GM21717 (cell line): Measurements from ENCODE around the gene GPR176.

ENCODE experiments used
- ATAC-seq: cut with Tn5 transposase; IDR thresholded peaks from one replicate; pipeline ENCODE4 v1.9.1; 2021; ENCODE audit warnings: mild to moderate bottlenecking, moderate library complexity; ENCODE audit not compliant: unreplicated experiment

GPR176 gene, protein sequence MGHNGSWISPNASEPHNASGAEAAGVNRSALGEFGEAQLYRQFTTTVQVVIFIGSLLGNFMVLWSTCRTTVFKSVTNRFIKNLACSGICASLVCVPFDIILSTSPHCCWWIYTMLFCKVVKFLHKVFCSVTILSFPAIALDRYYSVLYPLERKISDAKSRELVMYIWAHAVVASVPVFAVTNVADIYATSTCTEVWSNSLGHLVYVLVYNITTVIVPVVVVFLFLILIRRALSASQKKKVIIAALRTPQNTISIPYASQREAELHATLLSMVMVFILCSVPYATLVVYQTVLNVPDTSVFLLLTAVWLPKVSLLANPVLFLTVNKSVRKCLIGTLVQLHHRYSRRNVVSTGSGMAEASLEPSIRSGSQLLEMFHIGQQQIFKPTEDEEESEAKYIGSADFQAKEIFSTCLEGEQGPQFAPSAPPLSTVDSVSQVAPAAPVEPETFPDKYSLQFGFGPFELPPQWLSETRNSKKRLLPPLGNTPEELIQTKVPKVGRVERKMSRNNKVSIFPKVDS

GRCh38 chr15:39919748-39920509 lies at the start of gene GPR176:
GPR176 (minus strand) TSS chr15:39920266; CDS start chr15:39920026, 240 bp downstream.
- ATAC-seq = no peak

DNA sequence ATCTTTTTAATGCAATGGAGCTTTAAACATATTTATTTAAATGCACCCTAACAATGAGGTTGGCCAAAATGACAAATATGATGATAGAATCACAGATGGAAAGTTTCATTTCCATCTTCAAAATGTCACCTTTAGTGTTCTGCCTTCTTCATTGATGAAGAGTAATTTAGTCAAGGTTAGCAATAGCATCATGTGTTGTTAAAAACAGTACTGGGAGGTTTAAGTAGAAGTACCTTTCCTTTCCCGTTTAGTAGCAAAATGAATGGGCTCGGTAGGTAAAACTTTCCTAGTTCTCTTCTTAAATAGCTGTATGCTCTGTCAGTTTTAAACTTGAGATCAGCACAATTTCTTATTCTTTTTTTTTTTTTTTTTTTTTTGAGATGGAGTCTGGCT lies 48.9 kb upstream of the GPR176 start:
- no peak for ATAC-seq

GRCh38 chr15:39968273-39969001 lies 48.4 kb upstream of the GPR176 start:
- ATAC-seq = no peak

GRCh38 chr15:39966521-39966920 lies 46.5 kb upstream of the GPR176 start:
- ATAC-seq = no peak

DNA sequence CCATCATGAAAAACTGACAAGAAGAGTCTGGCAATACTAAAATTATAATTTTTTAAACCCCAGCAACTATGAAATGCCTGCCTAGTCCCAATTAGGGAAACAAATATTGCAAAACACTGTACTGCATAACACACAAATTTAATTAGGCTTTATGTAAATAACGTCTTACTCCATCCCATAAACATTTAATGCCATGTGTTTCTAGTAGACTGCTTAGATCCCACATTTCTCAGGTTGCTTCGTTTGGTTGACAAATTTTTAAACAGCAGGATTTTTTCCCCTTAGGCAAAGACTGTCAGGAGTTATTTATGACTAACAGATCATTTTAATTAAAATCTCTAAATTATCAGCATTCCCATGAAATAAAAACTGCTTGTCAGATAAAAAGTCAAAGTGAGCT lies 43.7 kb upstream of the GPR176 start:
- ATAC-seq = no peak

- ATAC-seq = no peak
Measured at GRCh38 chr15:39961051-39961450, 41.0 kb upstream of the GPR176 start.

DNA sequence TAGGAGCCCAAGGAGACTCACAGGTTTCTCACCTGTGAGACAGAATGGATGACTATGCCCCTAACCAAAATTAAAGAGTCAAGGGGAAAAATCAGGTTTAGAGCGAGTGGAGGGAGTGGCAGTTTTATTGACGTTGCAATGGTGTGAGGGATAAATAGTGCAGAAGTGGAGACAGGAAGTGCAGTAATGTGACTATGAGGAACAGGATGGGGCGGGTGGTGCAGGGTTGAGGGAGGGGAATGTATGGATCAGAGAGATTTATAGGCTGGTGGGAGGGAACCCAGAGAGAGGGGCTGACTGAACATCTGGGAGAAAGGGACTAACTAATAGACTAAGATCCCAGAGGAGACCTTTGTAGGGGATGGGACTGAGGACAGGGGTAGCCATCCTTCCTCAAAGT lies 40.3 kb upstream of the GPR176 start:
- ATAC-seq = no peak

DNA sequence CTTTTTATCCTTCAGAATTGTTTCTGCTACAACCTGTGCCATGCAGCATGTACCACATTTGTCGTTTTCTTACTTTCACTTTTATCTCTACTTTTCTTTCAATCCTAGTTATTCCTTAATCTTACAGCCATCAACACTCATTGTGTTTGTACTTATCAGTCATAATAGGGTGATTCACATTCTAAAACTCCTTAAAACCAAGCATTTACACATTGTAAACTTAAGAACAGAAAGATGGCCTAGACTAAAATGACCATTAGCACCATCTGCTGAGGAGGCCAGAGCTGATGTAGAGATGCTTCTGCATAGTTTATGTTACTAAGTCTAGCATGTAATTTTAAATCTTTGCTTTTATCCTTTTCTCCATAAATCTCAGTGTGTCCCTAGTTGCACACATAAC lies 39.3 kb upstream of the GPR176 start:
- ATAC-seq = no peak

DNA sequence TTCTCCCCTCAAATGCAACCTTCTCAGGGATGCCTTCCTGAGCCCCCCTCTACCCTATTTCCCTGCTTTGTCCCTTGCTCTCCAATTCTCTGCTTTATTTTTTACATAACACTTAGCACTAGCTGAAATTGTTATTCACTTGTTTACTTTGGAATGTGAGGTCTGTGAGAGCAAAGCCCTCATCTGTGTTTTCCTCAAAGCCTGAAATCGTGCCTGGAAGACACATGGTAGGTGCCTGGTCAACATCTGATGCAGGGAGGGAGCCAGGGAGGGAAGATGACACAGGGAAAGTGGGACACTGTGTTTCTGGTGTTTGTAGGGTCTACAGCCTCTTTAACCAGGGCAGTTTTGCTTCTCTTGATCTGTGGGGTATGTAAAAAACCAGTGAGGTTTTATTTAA lies 37.4 kb upstream of the GPR176 start:
- ATAC-seq = no peak

- no peak for ATAC-seq
Measured at GRCh38 chr15:39953521-39953920, 33.5 kb upstream of the GPR176 start.

DNA sequence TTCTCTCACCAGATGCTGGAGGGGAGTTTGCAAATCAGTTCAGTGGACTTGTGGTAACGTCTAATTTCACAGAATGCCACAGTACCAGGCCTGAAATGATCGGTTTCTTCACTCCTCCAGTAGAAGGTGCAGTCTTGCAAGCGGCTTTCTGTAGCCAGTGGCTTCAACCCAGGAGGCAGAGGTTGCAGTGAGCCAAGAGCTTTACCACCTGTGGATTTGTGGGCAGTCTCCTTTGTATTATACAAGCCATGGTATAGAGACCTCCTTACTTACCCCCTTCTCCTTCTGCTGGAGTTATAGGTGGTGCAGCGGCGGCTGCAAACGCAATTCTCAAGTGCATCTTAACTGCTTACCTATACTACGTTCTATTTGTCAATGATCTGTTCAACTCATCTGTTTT lies 31.5 kb upstream of the GPR176 start:
- ATAC-seq = no peak

GRCh38 chr15:39948817-39949216 lies 28.8 kb upstream of the GPR176 start:
- ATAC-seq = no peak

DNA sequence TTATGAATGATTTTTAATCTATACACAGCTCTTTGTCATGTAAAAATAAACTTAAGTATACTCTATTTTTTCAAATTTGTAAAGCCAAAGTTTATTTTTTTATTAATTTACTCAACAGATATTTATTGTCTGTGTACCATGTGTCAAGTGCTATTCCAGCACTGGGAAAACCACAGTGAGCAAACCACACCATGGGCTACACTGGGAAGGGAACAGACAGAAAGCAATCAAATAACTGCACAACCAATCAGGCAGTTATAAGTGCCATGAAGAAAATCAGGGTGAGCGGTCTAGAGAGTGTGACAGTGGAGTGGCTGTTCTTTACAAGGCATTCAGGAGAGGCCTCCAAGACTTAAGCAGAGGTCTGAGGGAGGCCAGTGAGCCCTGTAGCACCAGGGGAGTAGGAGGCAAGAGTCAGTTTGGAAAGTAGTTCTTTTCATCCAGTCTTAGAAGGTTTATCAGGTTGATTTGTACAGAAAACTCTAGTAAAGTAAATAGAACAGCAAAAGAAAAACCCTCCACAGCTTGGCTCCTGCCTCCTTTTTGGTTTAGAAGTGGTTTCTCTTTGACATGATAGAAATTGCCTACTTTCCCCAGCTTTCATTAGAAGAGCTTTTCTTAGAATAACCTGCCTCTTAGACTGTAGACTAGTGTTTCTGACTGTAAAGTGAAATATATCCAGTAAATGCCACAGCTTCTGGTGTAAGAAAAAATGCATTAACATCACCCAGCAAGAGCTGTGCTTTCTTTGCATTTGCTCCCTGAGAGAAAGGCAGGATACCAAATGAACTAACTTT lies 27.5 kb upstream of the GPR176 start:
- no peak for ATAC-seq

DNA sequence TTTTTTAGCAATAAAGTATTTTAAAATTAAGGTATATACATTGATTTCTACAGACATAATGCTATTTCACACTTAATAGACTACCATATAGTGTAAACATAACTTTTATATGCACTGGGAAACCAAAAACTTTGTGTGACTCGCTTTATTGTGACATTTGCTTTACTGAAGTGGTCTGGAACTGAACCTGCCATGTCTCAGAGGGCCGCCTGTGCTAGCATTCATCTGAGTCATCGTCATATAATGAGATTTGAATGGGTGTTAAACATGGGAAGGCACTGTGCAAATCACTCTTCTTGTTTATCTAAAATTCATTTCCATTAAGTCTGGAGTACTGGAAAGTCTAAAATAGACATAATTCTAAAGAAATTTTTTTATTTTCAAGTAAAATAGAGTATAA lies 26.8 kb upstream of the GPR176 start:
- ATAC-seq = no peak

DNA sequence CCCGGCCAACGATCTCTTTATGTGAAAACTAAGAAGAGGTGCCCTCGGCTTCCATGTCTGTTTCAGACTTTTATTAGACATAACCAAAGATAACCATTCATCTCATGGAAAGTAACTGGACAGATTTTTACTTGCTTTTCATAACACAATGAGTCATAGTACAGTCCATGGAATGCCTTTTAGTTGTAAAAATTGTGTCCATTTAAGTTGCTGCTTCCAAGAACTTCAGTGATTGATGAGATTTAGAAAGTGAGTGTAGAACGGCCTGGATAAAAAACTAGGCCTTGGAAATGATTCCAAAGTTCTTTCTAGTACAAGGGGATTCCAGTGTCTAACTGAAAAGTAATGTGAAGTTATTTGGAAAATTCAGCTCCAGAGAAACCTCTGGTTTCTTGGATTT lies 24.7 kb upstream of the GPR176 start:
- ATAC-seq = no peak

DNA sequence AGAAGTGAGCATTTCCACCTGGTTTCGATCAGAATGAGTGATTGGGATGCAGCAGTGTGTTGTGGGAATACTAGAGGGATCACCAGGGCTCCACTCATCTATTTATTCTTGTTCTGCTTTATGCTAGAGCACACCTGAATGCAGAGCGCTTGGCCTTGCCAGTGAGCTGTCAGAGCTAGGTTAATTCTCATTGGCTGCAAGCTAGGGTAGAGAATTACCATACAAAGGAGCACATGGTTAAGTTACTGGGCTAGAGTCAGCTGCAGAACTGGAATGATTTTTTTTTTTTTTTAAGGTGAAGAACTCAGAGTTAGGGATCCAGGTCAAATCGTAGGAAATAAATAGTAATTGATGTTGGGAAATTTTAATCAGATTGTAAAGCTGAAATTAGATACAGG lies 22.7 kb upstream of the GPR176 start:
- no peak for ATAC-seq

DNA sequence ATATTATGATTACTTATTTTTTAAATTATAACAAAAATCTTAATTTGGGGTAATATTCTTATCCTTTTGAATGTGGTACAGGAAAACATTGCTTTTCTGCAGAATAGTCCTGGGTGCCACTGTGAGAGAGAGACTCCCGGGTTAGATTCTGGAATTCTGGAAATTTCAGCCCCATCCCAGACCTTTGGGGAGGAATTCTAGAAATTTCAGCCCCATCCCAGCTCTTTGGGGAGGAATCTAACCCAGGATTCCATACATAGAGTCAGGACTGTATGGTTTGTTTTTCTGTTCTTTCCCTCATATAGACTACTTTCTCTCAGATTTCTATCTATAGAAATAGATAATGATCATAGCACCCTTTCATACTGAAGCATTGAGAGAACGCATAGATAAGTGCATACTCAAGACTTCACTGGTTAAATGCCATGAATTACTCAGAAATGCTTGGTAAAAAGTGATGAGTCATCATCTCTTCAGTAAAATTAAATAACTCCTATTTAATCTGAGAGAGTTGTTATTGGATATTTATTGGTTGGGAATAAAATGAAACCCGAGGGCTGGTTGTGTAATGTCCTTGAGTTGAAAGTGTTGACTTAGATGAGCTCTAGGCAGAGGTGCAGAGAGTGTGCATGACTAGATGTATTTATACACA lies 22.2 kb upstream of the GPR176 start:
- no peak for ATAC-seq

DNA sequence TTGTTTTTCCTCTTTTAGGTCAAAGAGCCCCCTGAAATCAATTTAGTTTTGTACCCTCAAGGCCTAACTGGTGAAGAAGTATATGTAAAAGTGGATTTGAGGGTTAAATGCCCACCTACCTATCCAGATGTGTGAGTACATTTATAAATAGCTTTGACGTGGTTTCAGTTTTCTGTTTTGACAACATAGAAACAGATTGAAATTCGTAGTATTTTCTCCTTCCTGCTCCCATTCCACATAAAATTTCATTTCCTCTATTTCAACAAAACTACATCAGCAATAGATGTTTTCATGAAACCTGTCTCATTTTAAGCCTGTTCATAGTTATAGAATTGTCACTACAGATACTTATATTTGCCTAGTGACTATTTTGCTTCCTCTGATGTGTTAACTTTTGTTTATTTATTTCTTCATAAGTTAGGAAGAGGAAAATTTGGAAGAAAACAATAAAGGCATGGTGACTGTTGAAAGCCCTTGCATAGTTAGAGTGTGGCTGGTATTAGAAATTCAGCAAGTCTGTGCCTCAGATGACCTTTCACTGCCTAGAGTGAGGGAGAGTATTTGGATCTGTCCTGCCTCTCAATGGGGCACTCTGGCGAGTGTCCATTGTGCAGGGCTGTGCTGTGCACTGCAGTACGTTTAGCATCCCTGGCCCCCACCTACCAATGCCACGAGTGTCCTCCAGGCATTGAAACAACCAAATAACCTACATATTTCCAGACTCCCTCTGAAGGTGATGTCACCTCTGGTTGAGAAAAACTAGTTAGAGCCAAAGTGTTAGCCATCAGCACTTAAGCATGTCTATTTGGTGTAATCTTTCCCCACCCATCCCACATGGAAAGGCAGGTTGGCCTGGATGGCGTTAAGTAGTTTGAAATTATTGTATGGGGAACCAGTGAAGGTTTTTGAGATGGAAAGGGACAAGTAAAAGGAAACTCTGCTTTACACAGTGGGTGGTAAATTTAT lies 19.7 kb upstream of the GPR176 start:
- ATAC-seq = no peak

GRCh38 chr15:39937696-39938095 lies 17.6 kb upstream of the GPR176 start:
- ATAC-seq = no peak
